ENCODE data around the gene GPNMB.

- TF ChIP-seq GATA2 (IDR thresholded peaks at IDR 0.05; ENCODE audit: low read depth, low read length) (no peak), GATA3 (IDR thresholded peaks at IDR 0.05; ENCODE audit: low read depth, low read length) (no peak)
Observed at GRCh38 chr7:23254051-23254681, 7.6 kb downstream of the GPNMB start.
